WTC11 (cell line): ENCODE measurements around the gene NOS3.

Source experiments
- MAX ChIP-seq: sonication (generic); formaldehyde crosslinking; IDR thresholded peaks from 2 replicates; pipeline ENCODE4 v1.8.0; 2022; ENCODE audit warnings: mild to moderate bottlenecking, missing genetic modification reagents
- MLX ChIP-seq: sonication (generic); formaldehyde crosslinking; IDR thresholded peaks from 2 replicates; pipeline ENCODE4 v1.8.1; 2023; ENCODE audit warnings: mild to moderate bottlenecking, missing genetic modification reagents, moderate library complexity
- NFYB ChIP-seq: sonication (generic); formaldehyde crosslinking; conservative IDR thresholded peaks from 2 replicates; pipeline ENCODE4 v1.8.0; 2022; ENCODE audit warnings: low read depth, missing genetic modification reagents
- SP1 ChIP-seq: sonication (generic); formaldehyde crosslinking; conservative IDR thresholded peaks from 2 replicates; pipeline ENCODE4 v1.8.1; 2022; ENCODE audit warnings: missing genetic modification reagents
- TCF7 ChIP-seq: sonication (generic); formaldehyde crosslinking; IDR thresholded peaks from 2 replicates; pipeline ENCODE4 v1.8.0; 2022; ENCODE audit warnings: mild to moderate bottlenecking, low read depth, missing genetic modification reagents, moderate library complexity
- ZNF425 ChIP-seq: fragments of 250-450 bp; sonication (Bioruptor Pico); conservative IDR thresholded peaks from 2 replicates; pipeline ENCODE4 v1.9.0; 2021; ENCODE audit warnings: mild to moderate bottlenecking
- ZNF512 ChIP-seq: sonication (generic); formaldehyde crosslinking; IDR thresholded peaks from 2 replicates; pipeline ENCODE4 v1.8.1; 2022; ENCODE audit warnings: missing genetic modification reagents, borderline replicate concordance
- TF ChIP-seq, protein P1 (sequence below): fragments of 200-600 bp; IDR thresholded peaks from 2 replicates; pipeline ENCODE4 v1.8.0; 2022; ENCODE audit warnings: antibody characterized with exemption

DNA sequence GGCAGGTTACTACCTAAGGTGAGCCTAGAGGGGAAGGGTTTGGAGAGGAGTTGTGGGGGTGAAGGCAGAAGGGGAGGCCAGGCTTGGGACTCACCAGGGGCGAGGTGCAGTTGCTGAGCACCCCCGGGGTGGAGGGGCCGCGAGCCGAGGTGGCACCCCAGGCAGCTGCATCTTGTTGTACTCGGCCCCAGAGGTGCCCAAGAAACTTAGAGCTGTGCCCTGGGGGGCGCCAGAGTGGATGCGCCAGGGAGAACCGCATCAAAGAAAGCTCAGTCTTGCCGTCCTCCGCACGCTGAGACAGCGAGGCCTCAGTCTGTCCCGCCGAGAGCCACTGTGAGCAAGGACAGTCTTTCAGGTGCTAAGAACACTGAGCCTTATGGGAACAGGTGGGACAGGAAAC is 26.1 kb downstream of the NOS3 start:
- TF ChIP-seq, protein P1, sequence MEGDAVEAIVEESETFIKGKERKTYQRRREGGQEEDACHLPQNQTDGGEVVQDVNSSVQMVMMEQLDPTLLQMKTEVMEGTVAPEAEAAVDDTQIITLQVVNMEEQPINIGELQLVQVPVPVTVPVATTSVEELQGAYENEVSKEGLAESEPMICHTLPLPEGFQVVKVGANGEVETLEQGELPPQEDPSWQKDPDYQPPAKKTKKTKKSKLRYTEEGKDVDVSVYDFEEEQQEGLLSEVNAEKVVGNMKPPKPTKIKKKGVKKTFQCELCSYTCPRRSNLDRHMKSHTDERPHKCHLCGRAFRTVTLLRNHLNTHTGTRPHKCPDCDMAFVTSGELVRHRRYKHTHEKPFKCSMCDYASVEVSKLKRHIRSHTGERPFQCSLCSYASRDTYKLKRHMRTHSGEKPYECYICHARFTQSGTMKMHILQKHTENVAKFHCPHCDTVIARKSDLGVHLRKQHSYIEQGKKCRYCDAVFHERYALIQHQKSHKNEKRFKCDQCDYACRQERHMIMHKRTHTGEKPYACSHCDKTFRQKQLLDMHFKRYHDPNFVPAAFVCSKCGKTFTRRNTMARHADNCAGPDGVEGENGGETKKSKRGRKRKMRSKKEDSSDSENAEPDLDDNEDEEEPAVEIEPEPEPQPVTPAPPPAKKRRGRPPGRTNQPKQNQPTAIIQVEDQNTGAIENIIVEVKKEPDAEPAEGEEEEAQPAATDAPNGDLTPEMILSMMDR, result no peak
- TF ChIP-seq MAX (CRISPR knock-in tag) (no peak), TCF7 (no peak), ZNF512 (CRISPR knock-in tag) (no peak), SP1 (CRISPR knock-in tag) (no peak), ZNF425 (CRISPR knock-in tag) (no peak), MLX (CRISPR knock-in tag) (no peak), NFYB (no peak)
